GM12878 (cell line): ENCODE results near the gene TRPM3. TPM values are rescaled to one million over a fixed set of nuclear protein-coding genes. Genes with fewer than 3 reads are reported as not detected.

Experiments
- ATAC-seq: fragments of 200-7000 bp; cut with Tn5 transposase; 3 replicates; pipeline ENCODE4 v1.9.1; 2020; ENCODE audit warnings: mild to moderate bottlenecking, moderate library complexity
- BruUV-seq: library from RNA; stranded (reverse); fragments of 400-500 nt; replicated peaks from 2 replicates; lab custom pipeline; 2021; lab: Mats Ljungman, UMichigan
- CTCF ChIA-PET: fragments of 300-600 bp; sonication (Branson Sonifier 250); formaldehyde crosslinking; extraction: SDS; loops from one replicate; lab custom pipeline; 2021; ENCODE audit warnings: inconsistent platforms; lab: Yijun Ruan, JAX
- POLR2A ChIA-PET: fragments of 350-600 bp; formaldehyde crosslinking; extraction: SDS; loops from one replicate; lab custom pipeline; 2021; ENCODE audit warnings: inconsistent platforms; lab: Charles Lee
- RAD21 ChIA-PET: fragments of 300-600 bp; sonication (Branson Sonifier 250); formaldehyde crosslinking; loops from one replicate; lab custom pipeline; 2023; ENCODE audit warnings: antibody characterized with exemption; ENCODE audit not compliant: unreplicated experiment; lab: Charles Lee
- SMC1A ChIA-PET: fragments of 300-600 bp; sonication (Branson Sonifier 250); formaldehyde crosslinking; loops from one replicate; lab custom pipeline; 2023; ENCODE audit not compliant: unreplicated experiment, uncharacterized antibody; lab: Charles Lee
- DNase-seq: peaks from one replicate; pipeline ENCODE4 v3.0.0-alpha.2; 2011; ENCODE audit warnings: low read depth, low spot score
- FAIRE-seq: peaks from 3 replicates; lab custom pipeline; 2011; peaks lifted over from hg19 to GRCh38; lab: Jason Lieb, UNC
- H2AFZ ChIP-seq: 2 replicates; pipeline ENCODE4 v1.6.0; 2011; ENCODE audit warnings: low read depth, low read length, control low read depth; ENCODE audit not compliant: control insufficient read depth
- H3K27ac ChIP-seq: 2 replicates; pipeline ENCODE4 v1.5.1; 2011; ENCODE audit warnings: control low read depth; ENCODE audit not compliant: control insufficient read depth, insufficient read depth
- H3K27me3 ChIP-seq, 2 experiments: replicated peaks in 1 of 2; 2 replicates each; pipeline versions ENCODE4 v1.6.0 to v1.6.1; 2011; ENCODE audit warnings: low read length in 1 of 2; ENCODE audit not compliant: control insufficient read depth in 2 of 2, insufficient read depth in 2 of 2
- H3K36me3 ChIP-seq, 2 experiments: 2 replicates each; pipeline ENCODE4 v1.5.1; 2011; ENCODE audit warnings: low read length in 1 of 2; ENCODE audit not compliant: control insufficient read depth in 2 of 2, insufficient read depth in 2 of 2
- H3K4me1 ChIP-seq: 2 replicates; pipeline ENCODE4 v1.6.1; 2011; ENCODE audit warnings: mild to moderate bottlenecking, low read length, moderate library complexity, mixed read lengths; ENCODE audit not compliant: control insufficient read depth, insufficient read depth
- H3K4me2 ChIP-seq: 2 replicates; pipeline ENCODE4 v1.6.0; 2011; ENCODE audit warnings: control low read depth; ENCODE audit not compliant: control insufficient read depth, insufficient read depth
- H3K4me3 ChIP-seq: fragments of 200-600 bp; sonication (generic); 2 replicates; pipeline ENCODE4 v1.5.1; 2016
- H3K79me2 ChIP-seq: 2 replicates; pipeline ENCODE4 v1.6.0; 2011; ENCODE audit warnings: low read length; ENCODE audit not compliant: control insufficient read depth, insufficient read depth
- H3K9ac ChIP-seq: 2 replicates; pipeline ENCODE4 v1.8.0; 2011; ENCODE audit warnings: low read length, control low read depth, mixed read lengths; ENCODE audit not compliant: control insufficient read depth, insufficient read depth
- H3K9me3 ChIP-seq: replicated peaks from 3 replicates; pipeline ENCODE4 v1.5.1; 2011; ENCODE audit warnings: mild to moderate bottlenecking, low read length; ENCODE audit not compliant: control insufficient read depth, insufficient read depth
- H4K20me1 ChIP-seq: 2 replicates; pipeline ENCODE4 v1.6.0; 2011; ENCODE audit not compliant: control insufficient read depth, insufficient read depth
- ATF7 ChIP-seq: fragments of 450-650 bp; IDR thresholded peaks from 2 replicates; pipeline ENCODE4 v1.6.1; 2016; ENCODE audit warnings: low read depth, mild to moderate bottlenecking
- EGR1 ChIP-seq, 2 experiments: IDR thresholded peaks; 1 replicate in 1 of 2; 2 replicates in 1 of 2; pipeline ENCODE4 v1.6.1; 2011 to 2012; ENCODE audit warnings: low read depth in 2 of 2, low read length in 2 of 2, borderline replicate concordance in 1 of 2, mild to moderate bottlenecking in 1 of 2, moderate library complexity in 1 of 2
- EZH2 ChIP-seq: IDR thresholded peaks from 2 replicates; pipeline ENCODE4 v1.6.1; 2012; ENCODE audit warnings: low read depth, mild to moderate bottlenecking, control low read depth, inconsistent platforms, low read length, borderline replicate concordance; ENCODE audit not compliant: control insufficient read depth
- POU2F2 ChIP-seq: IDR thresholded peaks from 3 replicates; pipeline ENCODE4 v1.6.1; 2011; ENCODE audit warnings: low read depth, mild to moderate bottlenecking, low read length, borderline replicate concordance
- SIX5 ChIP-seq: IDR thresholded peaks from 2 replicates; pipeline ENCODE4 v1.6.1; 2011; ENCODE audit warnings: mild to moderate bottlenecking, low read depth, low read length, moderate library complexity; ENCODE audit not compliant: severe bottlenecking
- SREBF1 ChIP-seq: IDR thresholded peaks from 2 replicates; pipeline ENCODE4 v1.6.1; 2012; ENCODE audit warnings: mild to moderate bottlenecking, low read length
- TARDBP ChIP-seq: IDR thresholded peaks from 2 replicates; pipeline ENCODE4 v1.6.1; 2016; ENCODE audit warnings: borderline replicate concordance
- TCF12 ChIP-seq: IDR thresholded peaks from 2 replicates; pipeline ENCODE4 v1.6.1; 2011; ENCODE audit warnings: low read depth, mild to moderate bottlenecking, low read length
- WRNIP1 ChIP-seq: IDR thresholded peaks from 2 replicates; pipeline ENCODE4 v1.6.1; 2011; ENCODE audit warnings: low read depth, low read length, improper control_type of control experiment, borderline replicate concordance
- ZNF207 ChIP-seq: fragments of 450-650 bp; IDR thresholded peaks from 2 replicates; pipeline ENCODE4 v1.6.1; 2014; ENCODE audit warnings: antibody characterized with exemption, mild to moderate bottlenecking, borderline replicate concordance
- WGBS: methylation state at CpG from one replicate; pipeline ENCODE4 v1.1.6; 2016; ENCODE audit warnings: low lambda C conversion rate; ENCODE audit not compliant: insufficient replicate concordance, insufficient coverage; ENCODE audit errors: missing lambda C conversion rate; 5-methylcytosine and 5-hydroxymethylcytosine counted together
- in situ Hi-C: fragments of 300-500 bp; cut with MboI; formaldehyde crosslinking; loops from 9 replicates; pipeline ENCODE4 v1.14.3; 2018; ENCODE audit warnings: mixed read lengths
- intact Hi-C: fragments of 100-400 bp; cut with micrococcal nuclease; formaldehyde crosslinking; loops from one replicate; pipeline ENCODE4 v1.14.2; 2022; ENCODE audit not compliant: unreplicated experiment
- polyA plus RNA-seq, 11 experiments: library from polyadenylated mRNA; depleted of rRNA in 4 of 11; unstranded in 6 of 11; stranded (reverse) in 5 of 11; fragments of >200 nt; fragmentation: Nextera tagmentation in 4 of 11; fragmentation: Illumina TruSeq in 1 of 11; extraction: Ambion mirVana in 4 of 11; extraction: Trizol in 1 of 11; gene quantifications; 1 replicate in 1 of 11; 2 replicates in 10 of 11; pipeline versions ENCODE4 v1.2.1 to v1.2.3, GENCODE V29; 2011 to 2016; ENCODE audit warnings: inconsistent platforms in 2 of 11, missing spikeins in 2 of 11, low read depth in 1 of 11
- total RNA-seq, 4 experiments: library from RNA; depleted of rRNA in 3 of 4; stranded (reverse); fragments of >200 nt in 3 of 4; fragmentation: Illumina TruSeq in 1 of 4; extraction: Trizol in 1 of 4; gene quantifications; 2 replicates each; pipeline versions ENCODE4 v1.2.1 to v1.2.3, GENCODE V29; 2013 to 2021
- TF ChIP-seq, protein P1 (sequence below): fragments of 450-650 bp; IDR thresholded peaks from 2 replicates; pipeline ENCODE4 v1.6.1; 2018; ENCODE audit warnings: mild to moderate bottlenecking, low read depth, moderate library complexity; ENCODE audit not compliant: partially characterized antibody
- TF ChIP-seq, protein P2 (sequence below): fragments of 450-650 bp; IDR thresholded peaks from 2 replicates; pipeline ENCODE4 v1.6.1; 2017; ENCODE audit warnings: mild to moderate bottlenecking, low read depth, inconsistent platforms; ENCODE audit not compliant: poor library complexity, severe bottlenecking
- TF ChIP-seq, protein P3 (sequence below): fragments of 450-650 bp; IDR thresholded peaks from 2 replicates; pipeline ENCODE4 v1.6.1; 2016; ENCODE audit warnings: mild to moderate bottlenecking, moderate library complexity, borderline replicate concordance

TRPM3 gene
- total and polyA plus RNA-seq, 10 of the 15 experiments (the other 5 are each of a cell fraction or from before 2014, with no cell fraction given), result not detected

DNA sequence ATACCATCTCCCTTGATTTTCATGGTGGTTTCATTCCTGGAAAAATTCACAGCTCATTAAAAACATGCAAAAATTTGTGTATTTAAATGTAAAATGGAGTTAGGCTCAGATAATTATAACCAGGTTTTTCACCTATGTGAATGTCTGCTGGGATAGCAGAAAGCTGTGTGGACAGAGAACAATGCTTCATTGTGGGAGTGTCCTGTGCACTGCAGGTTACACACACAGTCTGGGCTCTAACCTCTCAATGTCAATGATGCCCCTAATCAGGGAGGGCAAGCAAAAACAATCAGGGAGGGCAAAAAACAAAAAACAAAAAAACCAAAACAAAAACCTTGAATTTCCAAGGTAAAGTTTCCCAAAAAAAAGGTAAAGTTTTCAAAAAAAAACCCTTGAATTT lies 548.1 kb downstream of the TRPM3 start (continued):
- TF ChIP-seq, protein P1, sequence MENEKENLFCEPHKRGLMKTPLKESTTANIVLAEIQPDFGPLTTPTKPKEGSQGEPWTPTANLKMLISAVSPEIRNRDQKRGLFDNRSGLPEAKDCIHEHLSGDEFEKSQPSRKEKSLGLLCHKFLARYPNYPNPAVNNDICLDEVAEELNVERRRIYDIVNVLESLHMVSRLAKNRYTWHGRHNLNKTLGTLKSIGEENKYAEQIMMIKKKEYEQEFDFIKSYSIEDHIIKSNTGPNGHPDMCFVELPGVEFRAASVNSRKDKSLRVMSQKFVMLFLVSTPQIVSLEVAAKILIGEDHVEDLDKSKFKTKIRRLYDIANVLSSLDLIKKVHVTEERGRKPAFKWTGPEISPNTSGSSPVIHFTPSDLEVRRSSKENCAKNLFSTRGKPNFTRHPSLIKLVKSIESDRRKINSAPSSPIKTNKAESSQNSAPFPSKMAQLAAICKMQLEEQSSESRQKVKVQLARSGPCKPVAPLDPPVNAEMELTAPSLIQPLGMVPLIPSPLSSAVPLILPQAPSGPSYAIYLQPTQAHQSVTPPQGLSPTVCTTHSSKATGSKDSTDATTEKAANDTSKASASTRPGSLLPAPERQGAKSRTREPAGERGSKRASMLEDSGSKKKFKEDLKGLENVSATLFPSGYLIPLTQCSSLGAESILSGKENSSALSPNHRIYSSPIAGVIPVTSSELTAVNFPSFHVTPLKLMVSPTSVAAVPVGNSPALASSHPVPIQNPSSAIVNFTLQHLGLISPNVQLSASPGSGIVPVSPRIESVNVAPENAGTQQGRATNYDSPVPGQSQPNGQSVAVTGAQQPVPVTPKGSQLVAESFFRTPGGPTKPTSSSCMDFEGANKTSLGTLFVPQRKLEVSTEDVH, result no peak
- TF ChIP-seq ZNF207, result no peak
- no peak for TF ChIP-seq ATF7
- TF ChIP-seq TARDBP, result no peak
- TF ChIP-seq, all 136 proteins: peak for 0

DNA sequence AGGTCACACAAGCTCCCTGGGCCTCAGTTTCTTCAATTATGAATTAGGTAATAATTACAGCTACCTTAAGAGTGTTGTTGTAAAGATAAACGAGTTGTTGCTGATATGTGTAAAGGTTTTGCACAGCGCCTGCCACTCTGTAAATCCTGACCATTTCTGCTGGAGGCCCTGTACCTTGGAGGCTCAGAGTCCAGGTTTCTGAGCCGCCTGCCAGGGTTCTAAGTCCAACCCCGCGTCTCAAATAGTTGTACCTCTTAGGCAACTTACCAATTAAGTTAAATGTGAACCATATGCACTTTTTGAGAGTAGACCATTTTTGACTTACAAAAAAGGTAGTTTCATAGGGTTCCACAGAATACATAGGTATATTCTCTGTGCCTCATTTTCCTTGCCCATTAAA lies 550.2 kb downstream of the TRPM3 start:
- Histone ChIP-seq H3K27ac (no peak overlapping the region), H2AFZ (no peak overlapping the region), H3K4me1 (no peaks in the 10 kb centered on the region), H4K20me1 (no peaks in the 10 kb centered on the region), H3K9me3 (no peaks in the 10 kb centered on the region), H3K36me3 (no peaks in the 10 kb centered on the region), H3K27me3 (no peaks in the 10 kb centered on the region), H3K79me2 (no peaks in the 10 kb centered on the region), H3K4me2 (no peak overlapping the region), H3K9ac (no peak overlapping the region), H3K4me3 (no peak overlapping the region)
- ChIA-PET SMC1A (no interaction called here), POLR2A (interaction anchor here (0.6 kb wide), 1 partner anchor 10 kb away, joined by 3 read pairs; no protein-coding TSS in a partner anchor), RAD21 (no interaction called here), CTCF (interaction anchor here (1.2 kb wide), 1 partner anchor 31 kb away, joined by 3 read pairs; no protein-coding TSS in a partner anchor)
- intact Hi-C loops (no loop called here), in situ Hi-C loops (no loop called here)
- no peak for DNase-seq
- no TSS peak for BruUV-seq
- 65% methylated on average over 5 of the region's 5 CpGs for WGBS
- no peak for ATAC-seq
- FAIRE-seq, result no peak
- no peak for TF ChIP-seq WRNIP1
- no peak for TF ChIP-seq POU2F2
- TF ChIP-seq, protein P2, sequence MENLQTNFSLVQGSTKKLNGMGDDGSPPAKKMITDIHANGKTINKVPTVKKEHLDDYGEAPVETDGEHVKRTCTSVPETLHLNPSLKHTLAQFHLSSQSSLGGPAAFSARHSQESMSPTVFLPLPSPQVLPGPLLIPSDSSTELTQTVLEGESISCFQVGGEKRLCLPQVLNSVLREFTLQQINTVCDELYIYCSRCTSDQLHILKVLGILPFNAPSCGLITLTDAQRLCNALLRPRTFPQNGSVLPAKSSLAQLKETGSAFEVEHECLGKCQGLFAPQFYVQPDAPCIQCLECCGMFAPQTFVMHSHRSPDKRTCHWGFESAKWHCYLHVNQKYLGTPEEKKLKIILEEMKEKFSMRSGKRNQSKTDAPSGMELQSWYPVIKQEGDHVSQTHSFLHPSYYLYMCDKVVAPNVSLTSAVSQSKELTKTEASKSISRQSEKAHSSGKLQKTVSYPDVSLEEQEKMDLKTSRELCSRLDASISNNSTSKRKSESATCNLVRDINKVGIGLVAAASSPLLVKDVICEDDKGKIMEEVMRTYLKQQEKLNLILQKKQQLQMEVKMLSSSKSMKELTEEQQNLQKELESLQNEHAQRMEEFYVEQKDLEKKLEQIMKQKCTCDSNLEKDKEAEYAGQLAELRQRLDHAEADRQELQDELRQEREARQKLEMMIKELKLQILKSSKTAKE, result no peak
- TF ChIP-seq TCF12, result no peak
- no peak for TF ChIP-seq EZH2
- TF ChIP-seq, protein P3, sequence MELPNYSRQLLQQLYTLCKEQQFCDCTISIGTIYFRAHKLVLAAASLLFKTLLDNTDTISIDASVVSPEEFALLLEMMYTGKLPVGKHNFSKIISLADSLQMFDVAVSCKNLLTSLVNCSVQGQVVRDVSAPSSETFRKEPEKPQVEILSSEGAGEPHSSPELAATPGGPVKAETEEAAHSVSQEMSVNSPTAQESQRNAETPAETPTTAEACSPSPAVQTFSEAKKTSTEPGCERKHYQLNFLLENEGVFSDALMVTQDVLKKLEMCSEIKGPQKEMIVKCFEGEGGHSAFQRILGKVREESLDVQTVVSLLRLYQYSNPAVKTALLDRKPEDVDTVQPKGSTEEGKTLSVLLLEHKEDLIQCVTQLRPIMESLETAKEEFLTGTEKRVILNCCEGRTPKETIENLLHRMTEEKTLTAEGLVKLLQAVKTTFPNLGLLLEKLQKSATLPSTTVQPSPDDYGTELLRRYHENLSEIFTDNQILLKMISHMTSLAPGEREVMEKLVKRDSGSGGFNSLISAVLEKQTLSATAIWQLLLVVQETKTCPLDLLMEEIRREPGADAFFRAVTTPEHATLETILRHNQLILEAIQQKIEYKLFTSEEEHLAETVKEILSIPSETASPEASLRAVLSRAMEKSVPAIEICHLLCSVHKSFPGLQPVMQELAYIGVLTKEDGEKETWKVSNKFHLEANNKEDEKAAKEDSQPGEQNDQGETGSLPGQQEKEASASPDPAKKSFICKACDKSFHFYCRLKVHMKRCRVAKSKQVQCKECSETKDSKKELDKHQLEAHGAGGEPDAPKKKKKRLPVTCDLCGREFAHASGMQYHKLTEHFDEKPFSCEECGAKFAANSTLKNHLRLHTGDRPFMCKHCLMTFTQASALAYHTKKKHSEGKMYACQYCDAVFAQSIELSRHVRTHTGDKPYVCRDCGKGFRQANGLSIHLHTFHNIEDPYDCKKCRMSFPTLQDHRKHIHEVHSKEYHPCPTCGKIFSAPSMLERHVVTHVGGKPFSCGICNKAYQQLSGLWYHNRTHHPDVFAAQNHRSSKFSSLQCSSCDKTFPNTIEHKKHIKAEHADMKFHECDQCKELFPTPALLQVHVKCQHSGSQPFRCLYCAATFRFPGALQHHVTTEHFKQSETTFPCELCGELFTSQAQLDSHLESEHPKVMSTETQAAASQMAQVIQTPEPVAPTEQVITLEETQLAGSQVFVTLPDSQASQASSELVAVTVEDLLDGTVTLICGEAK, result no peak
- TF ChIP-seq EGR1 (IDR thresholded peaks at IDR 0.05; ENCODE audit: borderline replicate concordance in 1 of 2, low read depth in 2 of 2, low read length in 2 of 2), result no peak
- TF ChIP-seq SIX5, result no peak
- no peak for TF ChIP-seq SREBF1
